Keratinocyte (primary cell): ENCODE measurements around the gene FRYL. TPM values are rescaled to one million over a fixed set of nuclear protein-coding genes. Genes with fewer than 3 reads are reported as not detected.

Source experiments
- DNase-seq: peaks from one replicate; pipeline ENCODE4 v3.0.0-alpha.2; 2011; ENCODE audit warnings: low read depth, missing footprints, low spot score
- FAIRE-seq: peaks from 2 replicates; lab custom pipeline; 2011; peaks lifted over from hg19 to GRCh38; lab: Jason Lieb, UNC
- H2AFZ ChIP-seq: 2 replicates; pipeline ENCODE4 v1.6.0; 2012; ENCODE audit warnings: low read length, control low read depth, inconsistent platforms; ENCODE audit not compliant: control insufficient read depth
- H3K27ac ChIP-seq: 2 replicates; pipeline ENCODE4 v1.5.1; 2011; ENCODE audit warnings: low read length; ENCODE audit not compliant: control insufficient read depth, insufficient read depth
- H3K27me3 ChIP-seq: 3 replicates; pipeline ENCODE4 v1.6.0; 2011; ENCODE audit warnings: low read length; ENCODE audit not compliant: control insufficient read depth, insufficient read depth; ENCODE audit errors: extremely low read depth
- H3K36me3 ChIP-seq, 2 experiments: 2 replicates in 1 of 2; 3 replicates in 1 of 2; pipeline ENCODE4 v1.5.1; 2011; ENCODE audit warnings: low read length in 2 of 2, mild to moderate bottlenecking in 1 of 2; ENCODE audit not compliant: control insufficient read depth in 2 of 2, insufficient read depth in 2 of 2; ENCODE audit errors: extremely low read depth in 1 of 2
- H3K4me1 ChIP-seq: 3 replicates; pipeline ENCODE4 v1.5.1; 2011; ENCODE audit warnings: low read length; ENCODE audit not compliant: control insufficient read depth, insufficient read depth; ENCODE audit errors: extremely low read depth
- H3K4me2 ChIP-seq: 3 replicates; pipeline ENCODE4 v1.6.0; 2011; ENCODE audit warnings: low read depth, low read length; ENCODE audit not compliant: control insufficient read depth, insufficient read depth; ENCODE audit errors: extremely low read depth
- H3K4me3 ChIP-seq, 3 experiments: fragments of 200-600 bp in 1 of 3; sonication (generic) in 1 of 3; 2 replicates in 2 of 3; 3 replicates in 1 of 3; pipeline ENCODE4 v1.5.1; 2011 to 2016; ENCODE audit warnings: low read length in 3 of 3, mild to moderate bottlenecking in 3 of 3, control low read depth in 2 of 3, inconsistent platforms in 1 of 3, low read depth in 1 of 3, mixed read lengths in 1 of 3, mixed run types in 1 of 3, moderate library complexity in 1 of 3; ENCODE audit not compliant: control insufficient read depth in 2 of 3, insufficient read depth in 2 of 3; ENCODE audit errors: extremely low read depth in 1 of 3
- H3K79me2 ChIP-seq: 2 replicates; pipeline ENCODE4 v1.6.0; 2012; ENCODE audit warnings: low read length; ENCODE audit not compliant: control insufficient read depth, insufficient read depth
- H3K9ac ChIP-seq: 3 replicates; pipeline ENCODE4 v1.6.0; 2011; ENCODE audit warnings: low read length; ENCODE audit not compliant: control insufficient read depth, insufficient read depth; ENCODE audit errors: extremely low read depth
- H3K9me1 ChIP-seq: 3 replicates; pipeline ENCODE4 v1.6.0; 2011; ENCODE audit warnings: low read length; ENCODE audit not compliant: control insufficient read depth, insufficient read depth; ENCODE audit errors: extremely low read depth
- H3K9me3 ChIP-seq: 2 replicates; pipeline ENCODE4 v1.5.1; 2012; ENCODE audit warnings: low read depth, low read length; ENCODE audit not compliant: control insufficient read depth
- H4K20me1 ChIP-seq: 3 replicates; pipeline ENCODE4 v1.6.0; 2011; ENCODE audit warnings: low read length; ENCODE audit not compliant: control insufficient read depth, insufficient read depth; ENCODE audit errors: extremely low read depth
- EZH2 ChIP-seq: IDR thresholded peaks from one replicate; pipeline ENCODE4 v1.6.1; 2012; ENCODE audit warnings: inconsistent platforms, mild to moderate bottlenecking, low read length, moderate library complexity
- dilution Hi-C: fragments of 300-500 bp; cut with MboI; formaldehyde crosslinking; loops from one replicate; pipeline ENCODE4 v1.7.0; 2020; ENCODE audit warnings: low sequenced_read_pairs; ENCODE audit not compliant: extremely low pct_ligation_motif_present
- polyA plus RNA-seq, 5 experiments: library from polyadenylated mRNA; depleted of rRNA in 3 of 5; stranded (reverse) in 3 of 5; stranded (forward) in 1 of 5; unstranded in 1 of 5; fragments of >200 nt; gene quantifications; 1 replicate in 1 of 5; 2 replicates in 3 of 5; 3 replicates in 1 of 5; pipeline versions ENCODE4 v1.2.1 to v1.2.3, GENCODE V29; 2011 to 2012; ENCODE audit warnings: missing spikeins in 2 of 5, low read depth in 1 of 5, low replicate concordance in 1 of 5
- TF ChIP-seq, protein P1 (sequence below), 3 experiments: IDR thresholded peaks in 1 of 3; conservative IDR thresholded peaks in 1 of 3; optimal IDR thresholded peaks in 1 of 3; 2 replicates in 2 of 3; 3 replicates in 1 of 3; pipeline versions ENCODE3 to v1.5.1; 2011; ENCODE audit warnings: low read length in 3 of 3, mild to moderate bottlenecking in 3 of 3, moderate library complexity in 2 of 3, control low read depth in 1 of 3, inconsistent platforms in 1 of 3; ENCODE audit not compliant: insufficient read depth in 2 of 3; ENCODE audit errors: extremely low read depth in 1 of 3

The FRYL gene
- polyA plus RNA-seq, 1 donor (not counting 4 experiments of a cell fraction or from before 2014, with no cell fraction given), result 40.4 TPM

DNA sequence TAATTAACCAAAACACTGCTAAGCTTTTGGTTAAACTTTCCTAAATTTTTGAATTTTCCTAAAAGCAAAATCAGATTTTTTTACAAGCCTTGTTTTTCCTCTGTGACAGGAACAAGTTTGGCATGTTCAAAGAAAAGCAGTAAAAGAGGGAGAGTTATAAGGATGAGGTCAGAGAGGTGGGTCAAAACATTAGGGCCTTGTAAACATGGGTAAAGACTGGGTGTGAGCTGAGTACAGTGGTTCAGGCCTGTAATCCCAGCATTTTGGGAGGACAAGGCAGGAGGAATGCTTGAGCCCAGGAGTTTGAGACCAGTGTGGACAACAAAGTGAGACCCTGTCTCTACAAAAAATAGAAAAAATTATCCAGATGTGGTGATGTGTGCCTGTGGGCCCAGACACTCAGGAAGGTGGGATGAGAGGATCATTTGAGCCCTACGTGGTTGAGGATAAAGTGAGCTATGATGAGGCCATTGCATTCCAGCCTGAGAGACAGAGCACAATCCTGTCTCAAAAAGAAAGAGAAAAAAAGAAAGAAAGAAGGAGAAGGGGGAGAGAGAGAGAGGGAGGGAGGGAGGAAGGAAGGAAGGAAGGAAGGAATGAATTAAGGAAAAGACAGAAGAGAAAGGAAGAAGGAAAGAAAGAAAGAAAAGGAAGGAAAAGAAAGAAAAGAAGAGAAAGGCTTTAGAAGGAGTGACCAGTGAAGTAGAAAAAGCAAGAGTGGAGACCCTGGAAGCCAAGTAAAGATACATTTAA lies 17.0 kb upstream of the FRYL start:
- dilution Hi-C loops, result no loop called here
- Histone ChIP-seq H3K9me1 (no peaks in the 10 kb centered on the region), H3K36me3 (no peaks in the 10 kb centered on the region), H3K27ac (no peak overlapping the region), H3K4me1 (peaks cover 4% of the 10 kb centered on the region), H3K79me2 (no peaks in the 10 kb centered on the region), H3K4me2 (no peak overlapping the region), H3K4me3 (no peak overlapping the region), H3K9ac (no peak overlapping the region), H3K27me3 (no peaks in the 10 kb centered on the region), H3K9me3 (no peaks in the 10 kb centered on the region), H2AFZ (no peak overlapping the region), H4K20me1 (no peaks in the 10 kb centered on the region)
- DNase-seq, result no peak
- no peak for FAIRE-seq
- TF ChIP-seq, protein P1, sequence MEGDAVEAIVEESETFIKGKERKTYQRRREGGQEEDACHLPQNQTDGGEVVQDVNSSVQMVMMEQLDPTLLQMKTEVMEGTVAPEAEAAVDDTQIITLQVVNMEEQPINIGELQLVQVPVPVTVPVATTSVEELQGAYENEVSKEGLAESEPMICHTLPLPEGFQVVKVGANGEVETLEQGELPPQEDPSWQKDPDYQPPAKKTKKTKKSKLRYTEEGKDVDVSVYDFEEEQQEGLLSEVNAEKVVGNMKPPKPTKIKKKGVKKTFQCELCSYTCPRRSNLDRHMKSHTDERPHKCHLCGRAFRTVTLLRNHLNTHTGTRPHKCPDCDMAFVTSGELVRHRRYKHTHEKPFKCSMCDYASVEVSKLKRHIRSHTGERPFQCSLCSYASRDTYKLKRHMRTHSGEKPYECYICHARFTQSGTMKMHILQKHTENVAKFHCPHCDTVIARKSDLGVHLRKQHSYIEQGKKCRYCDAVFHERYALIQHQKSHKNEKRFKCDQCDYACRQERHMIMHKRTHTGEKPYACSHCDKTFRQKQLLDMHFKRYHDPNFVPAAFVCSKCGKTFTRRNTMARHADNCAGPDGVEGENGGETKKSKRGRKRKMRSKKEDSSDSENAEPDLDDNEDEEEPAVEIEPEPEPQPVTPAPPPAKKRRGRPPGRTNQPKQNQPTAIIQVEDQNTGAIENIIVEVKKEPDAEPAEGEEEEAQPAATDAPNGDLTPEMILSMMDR (optimal IDR thresholded peaks at IDR 0.05 in 1 of 3, IDR thresholded peaks at IDR 0.05 in 1 of 3, conservative IDR thresholded peaks at IDR 0.05 in 1 of 3; ENCODE audit: extremely low read depth in 1 of 3, insufficient read depth in 2 of 3, low read length in 3 of 3), result no peak

DNA sequence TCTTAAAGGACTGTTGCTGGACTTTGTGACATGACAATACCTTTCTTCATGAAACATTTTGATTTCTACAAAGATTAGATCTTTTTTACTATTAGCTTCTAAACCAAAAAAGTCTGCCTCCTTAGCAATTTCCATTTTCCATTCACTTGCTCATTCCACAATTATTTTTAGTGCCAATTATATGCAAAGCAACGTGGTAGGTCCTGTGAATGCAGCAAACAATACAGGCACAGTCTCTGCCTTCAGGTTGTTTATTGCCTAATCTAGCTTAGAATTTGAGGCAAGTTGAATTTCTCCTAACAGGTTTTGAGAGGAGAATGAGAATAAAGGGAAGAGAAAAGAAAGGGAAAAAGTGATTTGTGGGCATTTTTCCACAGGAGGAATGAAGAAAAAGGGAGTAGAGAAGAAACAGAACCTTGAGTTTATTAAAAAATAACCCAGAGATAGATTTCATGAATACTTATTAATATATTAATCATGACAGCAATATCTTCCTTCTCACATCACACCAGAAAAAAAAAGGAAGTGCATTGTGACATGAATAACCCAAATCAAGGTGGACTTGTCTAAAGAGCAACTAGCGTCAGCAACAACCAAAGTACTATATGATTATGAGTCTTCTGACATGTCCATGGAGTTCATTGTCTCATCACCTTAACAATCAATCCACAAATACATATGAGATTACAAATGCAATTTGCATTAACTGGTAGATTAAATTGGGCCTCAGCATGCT lies 16.3 kb upstream of the FRYL start:
- H3K4me3 ChIP-seq, result no peak overlapping the region
- H3K36me3 ChIP-seq, result no peaks in the 10 kb centered on the region
- H3K79me2 ChIP-seq, result no peaks in the 10 kb centered on the region
- H3K4me1 ChIP-seq, result no peaks in the 10 kb centered on the region
- H3K27me3 ChIP-seq, result no peaks in the 10 kb centered on the region
- H3K4me2 ChIP-seq, result no peak overlapping the region
- no peak overlapping the region for H3K9ac ChIP-seq
- TF ChIP-seq, protein P1 (optimal IDR thresholded peaks at IDR 0.05 in 1 of 3, IDR thresholded peaks at IDR 0.05 in 1 of 3, conservative IDR thresholded peaks at IDR 0.05 in 1 of 3; ENCODE audit: extremely low read depth in 1 of 3, insufficient read depth in 2 of 3, low read length in 3 of 3), result no peak
- TF ChIP-seq EZH2, result no peak
- FAIRE-seq (no peak), DNase-seq (no peak)
- H4K20me1 ChIP-seq, result no peaks in the 10 kb centered on the region
- H3K9me1 ChIP-seq, result no peaks in the 10 kb centered on the region
- H3K27ac ChIP-seq, result no peak overlapping the region
- dilution Hi-C loops, result no loop called here
- H2AFZ ChIP-seq, result no peak overlapping the region
- no peaks in the 10 kb centered on the region for H3K9me3 ChIP-seq
